NCI-H1092 treated with DMSO at 0.1 percent for 48 hours (cell line): ENCODE measurements around the gene LCNL1.

Experiments used
- DNase-seq: peaks from one replicate; lab custom pipeline; 2025; lab: John Stamatoyannopoulos, UW

The LCNL1 gene

DNA sequence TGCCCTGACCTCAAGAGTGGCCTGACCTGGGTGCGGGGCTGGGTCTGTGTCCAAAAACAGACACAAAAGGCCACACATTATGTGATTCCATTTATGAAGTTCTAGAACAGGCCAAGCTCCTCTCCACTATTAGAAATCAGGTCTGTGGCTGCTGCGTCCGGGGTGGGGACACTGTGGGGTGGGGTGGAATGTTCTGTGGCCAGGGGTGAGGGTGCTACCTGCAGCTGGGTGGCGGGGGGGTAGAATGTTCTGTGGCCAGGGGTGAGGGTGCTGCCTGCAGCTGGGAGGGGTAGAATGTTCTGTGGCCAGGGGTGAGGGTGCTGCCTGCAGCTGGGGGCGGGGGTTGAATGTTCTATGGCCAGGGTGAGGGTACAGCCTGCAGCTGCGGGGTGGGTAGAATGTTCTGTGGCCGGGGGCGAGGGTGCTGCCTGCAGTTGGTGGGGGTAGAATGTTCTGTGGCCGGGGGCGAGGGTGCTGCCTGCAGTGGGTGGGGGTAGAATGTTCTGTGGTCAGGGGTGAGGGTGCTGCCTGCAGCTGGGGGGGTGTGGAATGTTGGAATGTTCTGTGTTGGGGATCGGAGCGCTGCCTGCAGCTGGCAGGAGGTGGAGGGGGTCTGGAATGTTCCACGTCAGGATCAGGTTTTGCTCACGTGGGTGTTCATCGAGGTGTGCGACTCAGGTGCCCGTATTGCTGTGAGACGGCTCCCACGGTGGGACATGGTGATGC is 22.4 kb upstream of the LCNL1 start:
- DNase-seq = no peak

DNA sequence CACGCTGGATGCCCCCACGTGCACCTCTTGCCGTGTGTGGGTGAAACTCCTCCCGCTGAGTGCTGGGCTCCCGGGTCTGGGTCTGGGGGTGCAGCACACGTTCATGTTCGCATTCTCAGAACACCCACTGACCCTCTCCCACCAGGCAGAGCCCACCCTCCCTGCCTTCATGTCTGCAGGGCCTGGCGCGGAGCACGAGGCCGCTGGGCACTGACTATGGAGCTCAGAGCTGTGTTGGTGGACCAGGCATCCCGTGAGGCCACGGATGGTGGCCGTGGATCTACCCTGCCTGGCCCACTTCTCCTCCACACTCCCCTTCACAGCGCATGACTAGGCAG is 21.9 kb upstream of the LCNL1 start:
- no peak for DNase-seq

GRCh38 chr9:136961279-136962065 is 21.3 kb upstream of the LCNL1 start:
- no peak for DNase-seq

DNA sequence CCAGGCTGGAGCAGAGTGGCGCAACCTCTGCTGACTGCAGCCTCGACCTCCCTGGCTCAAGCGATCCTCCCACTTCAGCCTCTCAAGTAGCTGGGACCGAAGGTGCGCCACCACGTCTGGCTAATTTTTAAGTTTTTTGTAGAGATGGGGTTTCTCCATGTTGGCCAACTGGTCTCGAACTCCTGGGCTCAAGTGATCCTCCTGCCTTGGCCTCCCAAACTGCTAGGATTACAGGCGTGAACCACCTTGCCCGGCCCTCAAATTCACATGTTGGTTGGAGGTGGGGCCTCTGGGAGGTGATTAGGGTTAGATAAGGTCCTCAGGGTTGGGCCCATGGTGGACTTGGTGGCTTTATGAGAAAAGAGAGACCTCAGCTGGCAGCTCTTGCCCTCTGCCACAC is 20.6 kb upstream of the LCNL1 start:
- no peak for DNase-seq

DNA sequence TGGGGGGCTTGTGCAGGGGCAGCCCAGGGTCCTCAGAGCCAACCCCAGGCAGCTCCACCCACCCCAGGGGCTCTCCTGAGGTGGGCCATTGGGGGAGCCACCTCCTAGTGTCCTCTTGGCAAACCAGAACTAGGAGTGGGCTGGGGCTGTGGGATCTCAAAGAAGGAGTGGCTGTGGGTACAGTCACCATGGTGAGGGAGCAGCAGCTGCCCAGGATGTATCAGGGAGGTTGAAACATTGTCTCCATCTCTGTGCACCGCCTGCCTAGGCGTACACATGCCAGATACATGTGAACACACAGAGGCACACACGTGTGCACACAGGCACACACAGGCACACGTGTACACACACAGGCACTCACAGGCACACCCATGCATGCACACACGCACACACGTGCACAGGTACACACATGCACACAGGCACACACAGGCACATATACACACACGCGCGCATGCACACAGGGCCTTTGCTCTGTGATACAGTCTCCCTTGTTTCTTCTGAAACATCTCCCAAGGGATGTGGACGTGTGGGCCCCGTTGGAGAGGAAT is 20.0 kb upstream of the LCNL1 start:
- DNase-seq = no peak

DNA sequence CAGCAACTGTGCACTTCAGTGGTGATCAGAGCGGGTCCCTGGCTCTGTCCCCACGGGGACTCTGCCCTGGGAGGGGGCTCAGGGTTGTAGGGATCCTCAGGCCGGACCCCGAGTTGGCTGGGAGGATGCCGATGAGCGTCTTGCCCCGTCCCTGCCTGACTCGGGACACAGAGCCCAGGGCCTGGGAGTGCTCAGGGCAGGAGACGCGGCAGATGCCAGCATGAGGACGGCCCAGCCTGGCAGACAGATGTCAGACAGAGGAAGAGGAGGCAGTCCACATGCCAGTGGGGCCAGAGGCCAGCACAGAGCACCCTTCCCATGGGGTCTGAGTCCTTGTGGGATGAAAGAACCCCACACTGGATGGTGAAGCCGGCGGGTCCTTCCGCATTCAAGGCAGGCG is 19.5 kb upstream of the LCNL1 start:
- DNase-seq = no peak

GRCh38 chr9:136963751-136964150 is 19.0 kb upstream of the LCNL1 start:
- DNase-seq = no peak

- DNase-seq = no peak
Measured at GRCh38 chr9:136964171-136964689, 18.6 kb upstream of the LCNL1 start.

DNA sequence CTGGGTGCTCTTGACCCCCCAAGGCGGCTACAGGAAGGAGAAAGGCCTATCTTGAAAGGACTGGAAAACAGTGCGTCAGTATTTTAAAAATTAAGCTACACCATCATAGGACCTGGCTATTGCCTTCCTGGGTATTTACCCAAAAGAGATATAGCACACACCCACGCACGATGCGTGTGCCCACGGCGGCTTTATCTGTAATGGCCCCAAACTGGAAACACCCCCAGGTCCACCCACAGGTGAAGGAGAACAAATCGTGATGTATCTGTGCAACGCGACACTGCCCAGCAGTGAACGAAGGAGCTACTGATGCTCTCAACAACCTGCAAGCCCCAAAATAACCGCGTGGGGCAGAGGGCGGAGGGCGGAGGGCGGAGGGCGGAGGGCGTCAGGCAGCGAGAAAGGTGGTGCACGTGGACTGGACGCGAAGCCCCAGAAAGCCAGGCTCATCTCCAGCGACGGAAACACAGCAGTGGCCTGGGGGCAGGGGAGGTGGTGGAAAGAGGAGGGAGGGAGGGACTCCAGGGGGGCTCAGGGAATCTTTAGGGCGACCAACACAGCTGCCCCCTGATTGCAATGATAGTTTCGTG is 17.9 kb upstream of the LCNL1 start:
- no peak for DNase-seq

- DNase-seq = no peak
Measured at GRCh38 chr9:136965771-136966484, 16.9 kb upstream of the LCNL1 start.

- no peak for DNase-seq
Measured at GRCh38 chr9:136968333-136969127, 14.3 kb upstream of the LCNL1 start.

DNA sequence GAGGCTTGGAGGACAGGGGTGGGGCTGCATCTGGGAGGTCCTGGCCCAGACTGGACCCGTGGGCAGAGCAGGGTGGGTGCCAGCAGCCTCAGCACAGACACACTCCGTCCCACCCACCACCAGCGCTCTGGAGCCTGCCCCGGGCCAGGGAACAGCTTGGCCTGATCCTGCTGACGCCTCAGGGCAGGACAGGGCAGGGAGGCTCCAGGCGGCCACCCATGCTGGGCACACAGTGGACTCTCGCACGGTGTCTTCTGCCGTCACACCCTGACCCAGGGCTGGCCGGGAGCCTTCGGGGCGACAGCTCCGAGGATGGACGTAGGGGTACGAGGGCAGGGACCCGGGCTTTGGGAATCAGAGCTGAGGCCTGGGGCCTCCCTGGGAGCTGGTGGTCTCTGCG is 13.6 kb upstream of the LCNL1 start:
- DNase-seq = no peak

DNA sequence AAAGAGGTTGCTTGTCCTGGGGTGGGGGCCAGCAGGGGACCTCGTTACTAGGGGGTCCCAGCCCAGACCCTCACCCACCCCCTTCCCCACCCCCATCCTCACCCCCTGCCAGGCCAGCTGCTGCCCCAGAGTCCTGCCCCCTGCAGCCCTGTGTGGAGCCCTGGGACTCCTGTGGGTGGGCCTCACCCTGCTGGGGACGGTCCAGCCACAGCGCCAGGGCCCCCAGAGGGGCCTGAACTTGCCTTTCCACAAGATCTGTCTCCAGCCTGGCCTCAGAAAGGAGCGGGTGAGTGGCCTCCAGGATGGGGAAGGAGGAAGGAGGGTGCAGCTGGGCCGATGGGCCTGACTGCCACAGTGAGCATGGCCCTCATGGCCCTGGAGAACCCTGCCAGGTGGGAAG is 13.0 kb upstream of the LCNL1 start:
- no peak for DNase-seq

DNA sequence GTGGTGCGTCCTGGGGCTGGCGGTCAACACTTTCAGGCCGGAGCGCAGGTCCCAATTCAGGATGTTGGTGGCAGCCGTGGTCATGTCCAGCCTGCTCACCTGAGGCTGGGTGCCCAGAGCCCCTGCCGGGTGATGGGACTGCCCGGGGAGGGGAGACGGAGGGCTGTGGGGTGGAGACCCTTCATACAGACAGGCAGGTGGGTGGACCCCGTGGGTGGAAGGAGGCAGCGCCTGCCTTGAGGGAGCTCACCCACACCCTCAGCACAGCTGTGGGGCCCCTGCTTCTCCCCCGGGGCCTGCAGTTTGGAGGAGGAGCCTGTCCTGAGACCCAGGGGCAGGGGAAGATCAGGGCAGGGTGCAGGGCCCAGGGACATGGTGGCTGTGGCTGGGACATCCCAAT is 12.4 kb upstream of the LCNL1 start:
- no peak for DNase-seq

DNA sequence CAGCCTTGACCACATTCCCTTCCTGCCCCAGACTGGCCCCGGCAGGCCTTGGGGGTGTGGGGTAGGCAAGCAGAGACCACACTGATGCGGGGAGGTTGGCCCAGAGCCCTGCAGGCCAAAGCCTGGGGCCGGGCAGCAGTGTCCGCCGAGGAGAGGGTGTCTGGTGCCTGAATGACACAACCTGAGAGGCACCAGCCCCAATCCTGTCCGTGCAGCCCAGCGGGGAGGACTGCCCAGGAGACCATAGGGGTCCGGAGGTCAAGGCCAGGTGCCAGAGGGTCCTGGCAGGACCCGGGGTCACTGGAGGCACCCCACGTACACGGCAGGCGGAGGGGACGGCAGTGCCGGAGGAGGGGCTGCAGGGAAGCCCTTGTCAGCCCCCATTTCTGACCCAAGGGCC is 11.0 kb upstream of the LCNL1 start:
- DNase-seq = no peak

DNA sequence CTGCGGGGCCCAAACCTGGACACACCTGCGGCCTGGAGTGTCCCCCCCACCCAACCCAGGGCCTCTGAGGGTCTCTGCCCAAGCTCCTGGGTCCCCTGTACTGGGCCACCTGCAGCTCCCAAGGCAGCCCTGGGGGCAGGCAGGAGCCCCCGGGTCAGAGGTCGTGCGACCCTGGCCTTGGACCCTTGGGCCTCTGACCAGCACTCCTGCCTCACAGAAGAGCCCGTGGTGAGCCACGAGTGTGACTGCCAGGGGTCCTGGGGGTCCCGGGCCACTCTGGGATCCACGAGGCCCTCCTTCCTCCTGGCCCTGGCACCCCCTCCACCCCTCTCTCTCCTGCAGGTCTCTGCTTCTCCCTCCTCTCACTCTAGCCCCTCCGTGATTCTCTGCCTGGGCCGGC is 10.5 kb upstream of the LCNL1 start:
- DNase-seq = no peak

GRCh38 chr9:136972743-136973142 is 10.1 kb upstream of the LCNL1 start:
- DNase-seq = no peak

DNA sequence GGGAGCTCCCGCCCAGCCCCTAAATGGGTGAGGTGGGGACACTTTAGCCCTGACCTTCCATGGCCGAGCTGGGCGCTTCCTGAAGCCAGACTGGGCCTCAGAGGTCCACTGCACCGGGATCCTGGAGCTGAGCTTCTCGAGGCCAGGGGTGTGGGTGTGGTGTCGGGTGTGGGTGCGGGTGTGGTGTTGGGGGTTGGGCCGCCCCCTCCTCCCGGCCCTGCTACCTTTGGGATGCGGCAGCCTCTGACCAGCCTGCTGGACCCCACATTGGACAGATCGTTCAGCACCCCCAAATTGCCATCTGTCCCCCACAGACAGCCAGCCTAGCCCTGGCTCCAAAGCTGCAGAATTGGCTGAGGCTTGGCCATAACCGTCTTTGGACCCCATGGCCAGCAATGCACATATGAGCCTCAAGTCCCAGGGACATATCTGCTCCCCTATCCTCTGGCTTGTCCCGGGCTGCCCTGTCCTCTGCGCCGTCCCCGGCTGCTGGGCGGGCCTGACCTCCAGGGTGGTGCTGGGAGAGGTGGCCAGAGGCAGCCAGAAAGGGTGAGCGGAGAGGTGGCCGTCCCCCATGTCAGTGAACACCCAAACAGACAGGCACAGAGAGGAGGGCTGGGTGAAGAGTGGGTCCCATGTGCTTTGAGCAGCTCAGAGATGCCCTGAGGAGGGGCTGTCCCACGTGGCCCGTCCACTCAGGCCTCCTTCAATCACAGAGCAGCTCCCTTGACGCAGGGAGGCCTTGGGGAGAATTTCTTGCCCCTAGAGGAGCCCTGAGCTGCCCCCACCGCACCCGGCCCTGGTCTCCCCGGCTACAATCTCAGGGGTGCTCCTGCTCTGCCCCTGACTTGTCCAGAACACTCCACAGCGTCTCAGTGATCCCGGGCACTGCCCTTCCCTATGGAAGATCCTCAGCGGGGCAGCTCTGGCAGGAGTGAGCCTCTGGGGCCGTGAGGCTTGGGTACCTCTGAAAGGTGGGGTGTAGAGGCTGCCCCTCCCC is 8.9 kb upstream of the LCNL1 start:
- no peak for DNase-seq

DNA sequence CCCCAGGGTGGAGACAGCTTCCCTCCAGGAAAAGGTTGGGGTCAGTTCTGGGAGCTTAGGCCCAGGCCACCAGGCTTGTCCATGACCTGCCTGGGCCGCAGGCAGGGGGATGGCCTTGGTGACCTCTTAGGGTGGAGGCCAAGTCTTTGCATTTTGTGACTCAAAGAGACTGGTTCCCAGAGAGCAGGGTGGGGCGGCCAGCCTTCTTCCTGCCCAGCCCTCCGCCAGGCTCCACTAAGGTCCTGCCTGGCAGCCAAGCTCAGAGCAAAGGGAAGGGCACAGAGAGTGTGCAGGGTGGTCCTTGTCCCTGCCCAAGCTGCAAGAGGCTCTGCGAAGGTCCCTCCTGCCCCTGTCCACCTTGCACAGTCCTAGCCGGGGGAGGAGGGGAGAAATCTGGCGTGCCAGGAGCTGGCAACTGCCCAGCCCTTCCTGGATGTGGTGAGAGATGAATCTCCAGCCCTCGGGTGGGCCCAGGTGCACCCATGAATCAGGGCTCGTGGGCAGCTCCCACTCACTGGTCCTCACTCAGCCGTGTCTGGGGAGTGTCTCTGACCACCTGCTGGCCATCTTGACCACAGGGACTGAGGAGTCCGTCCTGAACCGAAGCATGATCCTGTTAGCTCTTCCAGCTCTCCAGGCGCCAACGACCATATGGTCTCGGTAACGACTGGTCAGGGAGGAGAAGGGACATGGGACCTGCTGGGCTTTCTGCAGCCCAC is 7.8 kb upstream of the LCNL1 start:
- no peak for DNase-seq

GRCh38 chr9:136975644-136976043 is 7.1 kb upstream of the LCNL1 start:
- DNase-seq = no peak
